Hepatocyte (in vitro differentiated cells): Measurements from ENCODE around the gene STX4. TPM values are rescaled to one million over a fixed set of nuclear protein-coding genes. Genes with fewer than 3 reads are reported as not detected.
"Not testable (repeated sequence)": the region's sequence is repeated elsewhere in the genome, so short reads cannot be mapped to it uniquely, and the experiment has no call there.

Source experiments
- DNase-seq: peaks from one replicate; pipeline ENCODE4 v3.0.0-alpha.2; 2016; ENCODE audit warnings: low spot score
- H2AFZ ChIP-seq: fragments of 200-600 bp; sonication (generic); 2 replicates; pipeline ENCODE4 v1.6.0; 2016; ENCODE audit warnings: antibody characterized with exemption, mild to moderate bottlenecking
- H3K27ac ChIP-seq: fragments of 200-600 bp; sonication (generic); 2 replicates; pipeline ENCODE4 v1.5.1; 2016; ENCODE audit warnings: mild to moderate bottlenecking
- H3K27me3 ChIP-seq: fragments of 200-600 bp; sonication (generic); 2 replicates; pipeline ENCODE4 v1.6.1; 2016
- H3K36me3 ChIP-seq: fragments of 200-600 bp; sonication (generic); replicated peaks from 2 replicates; pipeline ENCODE4 v1.5.1; 2016; ENCODE audit warnings: low read depth; ENCODE audit not compliant: insufficient read depth
- H3K4me1 ChIP-seq: fragments of 200-600 bp; sonication (generic); 2 replicates; pipeline ENCODE4 v1.5.1; 2016; ENCODE audit warnings: mild to moderate bottlenecking, moderate library complexity; ENCODE audit not compliant: insufficient read depth
- H3K4me2 ChIP-seq: fragments of 200-600 bp; sonication (generic); 2 replicates; pipeline ENCODE4 v1.6.0; 2016
- H3K4me3 ChIP-seq: fragments of 200-600 bp; sonication (generic); 2 replicates; pipeline ENCODE4 v1.5.1; 2016; ENCODE audit warnings: mild to moderate bottlenecking
- H3K79me2 ChIP-seq: fragments of 200-600 bp; sonication (generic); 2 replicates; pipeline ENCODE4 v1.6.0; 2017; ENCODE audit warnings: mild to moderate bottlenecking
- H3K9me2 ChIP-seq: fragments of 200-600 bp; sonication (generic); replicated peaks from 2 replicates; pipeline ENCODE4 v1.6.0; 2017; ENCODE audit warnings: mild to moderate bottlenecking; ENCODE audit not compliant: insufficient read depth
- H3K9me3 ChIP-seq: fragments of 200-600 bp; sonication (generic); 2 replicates; pipeline ENCODE4 v1.5.1; 2016; ENCODE audit warnings: low read depth, mild to moderate bottlenecking
- H4K20me1 ChIP-seq: fragments of 200-600 bp; sonication (generic); 2 replicates; pipeline ENCODE4 v1.6.0; 2016; ENCODE audit warnings: mild to moderate bottlenecking; ENCODE audit not compliant: insufficient read depth, poor library complexity, severe bottlenecking
- EZH2 ChIP-seq: fragments of 200-600 bp; sonication (generic); IDR thresholded peaks from 2 replicates; pipeline ENCODE4 v1.6.1; 2016; ENCODE audit warnings: antibody characterized with exemption, mild to moderate bottlenecking, borderline replicate concordance
- EZH2phosphoT487 ChIP-seq: fragments of 200-600 bp; sonication (generic); IDR thresholded peaks from one replicate; pipeline ENCODE4 v1.6.1; 2018; ENCODE audit warnings: antibody characterized with exemption, mild to moderate bottlenecking, low read depth, moderate library complexity; ENCODE audit not compliant: unreplicated experiment, severe bottlenecking
- WGBS: methylation state at CpG from one replicate; pipeline ENCODE4 v1.1.6; 2016; ENCODE audit warnings: low lambda C conversion rate; ENCODE audit errors: missing lambda C conversion rate; 5-methylcytosine and 5-hydroxymethylcytosine counted together
- polyA plus RNA-seq: library from polyadenylated mRNA; unstranded; fragments of >200 nt; fragmentation: Nextera tagmentation; extraction: Ambion mirVana; gene quantifications from 2 replicates; pipeline ENCODE4 v1.2.1, GENCODE V29; 2016
- total RNA-seq: library from RNA; depleted of rRNA; stranded (reverse); fragments of >200 nt; gene quantifications from 2 replicates; pipeline ENCODE4 v1.2.3, GENCODE V29; 2014
- TF ChIP-seq, protein P1 (sequence below): fragments of 200-600 bp; sonication (generic); IDR thresholded peaks from 2 replicates; pipeline ENCODE4 v1.5.1; 2016; ENCODE audit warnings: antibody characterized with exemption, mild to moderate bottlenecking; ENCODE audit not compliant: poor library complexity

Gene STX4
- total and polyA plus RNA-seq, 2 experiments from 2014 or later: 25.9 to 72.4 TPM

DNA sequence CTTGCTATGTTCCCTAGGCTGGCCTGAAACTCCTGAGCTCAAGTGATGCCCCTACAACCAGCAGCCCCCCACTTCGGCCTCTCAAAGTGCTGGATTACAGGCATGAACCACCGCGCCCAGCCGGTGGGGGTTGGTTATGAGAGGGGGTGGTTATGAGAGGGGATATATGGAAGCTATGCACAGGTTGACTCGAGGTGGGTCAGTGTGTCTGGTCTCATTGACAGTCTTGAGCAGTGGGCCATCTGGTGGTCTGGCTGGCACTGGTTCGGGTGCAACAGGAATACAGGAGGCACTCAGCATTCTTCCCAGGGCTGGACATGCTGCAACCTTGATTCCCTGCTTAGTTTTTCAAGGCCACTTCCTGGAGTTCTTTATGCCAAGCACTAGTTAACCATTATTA is 17.3 kb upstream of the STX4 start:
- TF ChIP-seq, protein P1, sequence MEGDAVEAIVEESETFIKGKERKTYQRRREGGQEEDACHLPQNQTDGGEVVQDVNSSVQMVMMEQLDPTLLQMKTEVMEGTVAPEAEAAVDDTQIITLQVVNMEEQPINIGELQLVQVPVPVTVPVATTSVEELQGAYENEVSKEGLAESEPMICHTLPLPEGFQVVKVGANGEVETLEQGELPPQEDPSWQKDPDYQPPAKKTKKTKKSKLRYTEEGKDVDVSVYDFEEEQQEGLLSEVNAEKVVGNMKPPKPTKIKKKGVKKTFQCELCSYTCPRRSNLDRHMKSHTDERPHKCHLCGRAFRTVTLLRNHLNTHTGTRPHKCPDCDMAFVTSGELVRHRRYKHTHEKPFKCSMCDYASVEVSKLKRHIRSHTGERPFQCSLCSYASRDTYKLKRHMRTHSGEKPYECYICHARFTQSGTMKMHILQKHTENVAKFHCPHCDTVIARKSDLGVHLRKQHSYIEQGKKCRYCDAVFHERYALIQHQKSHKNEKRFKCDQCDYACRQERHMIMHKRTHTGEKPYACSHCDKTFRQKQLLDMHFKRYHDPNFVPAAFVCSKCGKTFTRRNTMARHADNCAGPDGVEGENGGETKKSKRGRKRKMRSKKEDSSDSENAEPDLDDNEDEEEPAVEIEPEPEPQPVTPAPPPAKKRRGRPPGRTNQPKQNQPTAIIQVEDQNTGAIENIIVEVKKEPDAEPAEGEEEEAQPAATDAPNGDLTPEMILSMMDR: no peak
- TF ChIP-seq EZH2phosphoT487: no peak
- H3K27me3 ChIP-seq: peaks cover 16% of the 10 kb centered on the region

DNA sequence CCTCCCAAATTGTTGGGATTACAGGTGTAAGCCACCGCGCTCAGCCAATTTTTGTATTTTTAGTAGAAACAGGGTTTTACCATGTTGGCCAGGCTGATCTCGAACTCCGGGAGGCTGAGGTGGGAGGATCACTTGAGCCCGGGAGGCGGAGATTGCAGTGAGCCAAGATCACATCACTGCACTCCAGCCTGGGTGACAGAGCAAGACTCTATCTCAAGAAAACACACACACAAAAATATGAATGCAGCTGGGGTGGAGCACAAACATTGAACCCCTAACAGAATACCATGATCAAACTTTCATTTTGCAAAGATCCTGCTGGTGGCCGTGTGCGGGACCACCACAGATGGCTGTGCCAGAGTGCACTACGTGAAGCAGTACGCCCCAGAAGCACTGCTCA is 15.6 kb upstream of the STX4 start:
- not testable (repeated sequence) for H2AFZ ChIP-seq, H3K36me3 ChIP-seq, H3K79me2 ChIP-seq, H3K27me3 ChIP-seq, H3K9me2 ChIP-seq, H3K4me2 ChIP-seq, H3K9me3 ChIP-seq, H3K4me3 ChIP-seq, H3K4me1 ChIP-seq, H4K20me1 ChIP-seq, H3K27ac ChIP-seq, DNase-seq
- WGBS: 92% methylated on average over 10 of the region's 10 CpGs

More for the DNA sequence above, 17.3 kb upstream of the STX4 start:
- H3K4me3 ChIP-seq: no peak overlapping the region
- H2AFZ ChIP-seq: no peak overlapping the region
- no peak overlapping the region for H3K4me2 ChIP-seq
- H3K9me2 ChIP-seq: no peaks in the 10 kb centered on the region
- H3K4me1 ChIP-seq: no peaks in the 10 kb centered on the region
- DNase-seq: no peak
- no peaks in the 10 kb centered on the region for H4K20me1 ChIP-seq
- H3K9me3 ChIP-seq: no peaks in the 10 kb centered on the region
- WGBS: 78% methylated on average over 6 of the region's 6 CpGs
- no peak overlapping the region for H3K27ac ChIP-seq
- H3K79me2 ChIP-seq: no peaks in the 10 kb centered on the region
- H3K36me3 ChIP-seq: no peaks in the 10 kb centered on the region

DNA sequence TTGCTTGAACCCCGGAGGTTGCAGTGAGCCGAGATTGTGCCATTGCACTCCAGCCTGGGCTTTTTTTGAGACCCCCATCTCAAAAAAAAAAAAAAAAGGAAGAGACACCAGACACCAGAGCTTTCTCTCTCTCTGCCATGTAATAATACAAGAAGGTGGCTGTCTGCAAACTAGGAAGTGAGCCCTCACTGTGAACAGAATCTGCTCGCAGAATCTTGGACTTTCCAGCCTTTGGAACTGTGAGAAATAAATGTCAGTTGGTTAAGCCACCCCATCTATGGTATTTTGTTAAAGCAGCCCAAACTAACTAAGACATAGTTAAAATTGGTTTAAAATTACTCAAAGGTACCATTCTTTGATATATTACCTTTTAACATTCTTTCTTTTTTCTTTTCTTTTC is 12.8 kb upstream of the STX4 start:
- no peak overlapping the region for H3K4me2 ChIP-seq
- no peak overlapping the region for H2AFZ ChIP-seq
- no peak overlapping the region for H3K4me3 ChIP-seq
- no peaks in the 10 kb centered on the region for H3K79me2 ChIP-seq
- no peaks in the 10 kb centered on the region for H3K36me3 ChIP-seq
- no peak for DNase-seq
- no peaks in the 10 kb centered on the region for H3K27me3 ChIP-seq
- H3K4me1 ChIP-seq: no peaks in the 10 kb centered on the region
- no peaks in the 10 kb centered on the region for H3K9me2 ChIP-seq
- H3K9me3 ChIP-seq: no peaks in the 10 kb centered on the region
- WGBS: 88% methylated on average over 3 of the region's 3 CpGs
- H3K27ac ChIP-seq: no peak overlapping the region
- no peaks in the 10 kb centered on the region for H4K20me1 ChIP-seq
- TF ChIP-seq EZH2phosphoT487 (no peak), EZH2 (no peak)
- TF ChIP-seq, protein P1: no peak

DNA sequence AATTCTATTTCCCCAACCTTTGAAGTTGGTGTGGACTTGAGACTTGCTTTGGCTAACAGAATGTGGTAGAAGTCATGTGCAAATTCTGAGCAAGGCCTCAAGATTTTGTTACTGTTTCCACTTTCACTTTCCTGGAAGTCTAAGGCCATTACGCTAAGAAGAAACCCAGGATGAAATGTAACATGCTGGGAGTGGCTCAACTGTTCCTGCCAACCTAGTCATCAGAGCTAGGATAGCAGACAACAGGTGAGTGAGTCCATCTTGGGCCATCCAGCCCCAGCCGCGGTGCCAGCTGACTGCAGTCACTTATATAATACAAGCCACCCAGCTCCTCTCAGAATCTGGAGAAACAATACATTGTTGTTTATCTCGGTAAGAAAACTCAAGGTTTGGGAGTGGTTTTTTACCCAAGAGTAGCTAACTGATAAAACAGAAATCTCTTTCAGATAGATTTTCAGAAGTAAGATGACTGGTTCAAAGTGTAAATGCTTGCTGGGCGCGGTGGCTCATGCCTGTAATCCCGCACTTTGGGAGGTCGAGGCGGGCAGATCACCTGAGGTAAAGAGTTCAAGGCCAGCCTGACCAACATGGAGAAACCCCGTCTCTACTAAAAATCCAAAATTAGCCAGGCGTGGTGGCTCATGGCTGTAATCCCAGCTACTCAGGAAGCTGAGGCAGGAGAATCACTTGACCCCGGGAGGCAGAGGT is 10.7 kb upstream of the STX4 start:
- H2AFZ ChIP-seq: no peak overlapping the region
- no peaks in the 10 kb centered on the region for H3K27me3 ChIP-seq
- no peaks in the 10 kb centered on the region for H3K4me1 ChIP-seq
- TF ChIP-seq, protein P1: no peak
- TF ChIP-seq EZH2phosphoT487 (no peak), EZH2 (no peak)
- no peaks in the 10 kb centered on the region for H3K79me2 ChIP-seq
- WGBS: 79% methylated on average over 12 of the region's 12 CpGs
- H3K9me2 ChIP-seq: no peaks in the 10 kb centered on the region
- no peak for DNase-seq
- no peak overlapping the region for H3K4me3 ChIP-seq
- no peak overlapping the region for H3K27ac ChIP-seq
- H4K20me1 ChIP-seq: no peaks in the 10 kb centered on the region
- no peaks in the 10 kb centered on the region for H3K9me3 ChIP-seq
- no peak overlapping the region for H3K4me2 ChIP-seq
- H3K36me3 ChIP-seq: no peaks in the 10 kb centered on the region
